Measurements from ENCODE around the gene ARMC10. TPM values are rescaled to one million over a fixed set of nuclear protein-coding genes. Genes with fewer than 3 reads are reported as not detected.
"Not testable (repeated sequence)": the region's sequence is repeated elsewhere in the genome, so short reads cannot be mapped to it uniquely, and the experiment has no call there.

Gene ARMC10
- total RNA-seq, 1 donor from 2014 or later = 24.9 TPM

GRCh38 chr7:103094102-103094501, 19.2 kb downstream of the ARMC10 start:
- Mint-ChIP-seq H3K4me1 (no peaks in the 10 kb centered on the region), H3K4me3 (no peak overlapping the region), H3K27ac (no peak overlapping the region), H3K9me3 (no peaks in the 10 kb centered on the region), H3K27me3 (no peaks in the 10 kb centered on the region), H3K36me3 (ENCODE audit: low read depth) (peaks cover 61% of the 10 kb centered on the region)
- no peak for TF ChIP-seq CTCF (IDR thresholded peaks at IDR 0.05)
- DNase-seq (no peak), ATAC-seq (ENCODE audit: low read depth) (no peak)
- intact Hi-C loops (cut with micrococcal nuclease) = no loop called here
- ChIA-PET CTCF (no interaction called here), POLR2A (no interaction called here)

GRCh38 chr7:103095558-103095957, 20.6 kb downstream of the ARMC10 start:
- CTCF ChIA-PET = interaction anchor here (0.5 kb wide), 1 partner anchor 9 kb away, joined by 3 read pairs; no protein-coding TSS in a partner anchor
- H3K36me3 Mint-ChIP-seq (ENCODE audit: low read depth) = peaks cover 56% of the 10 kb centered on the region
- H3K4me1 Mint-ChIP-seq; H3K27me3 Mint-ChIP-seq; H3K4me3 Mint-ChIP-seq; POLR2A ChIA-PET; intact Hi-C loops (cut with micrococcal nuclease); H3K9me3 Mint-ChIP-seq; ATAC-seq (ENCODE audit: low read depth); DNase-seq; H3K27ac Mint-ChIP-seq: not testable (repeated sequence)

- no peak for TF ChIP-seq CTCF (IDR thresholded peaks at IDR 0.05)
- H3K36me3 Mint-ChIP-seq (ENCODE audit: low read depth) = peaks cover 54% of the 10 kb centered on the region
- ChIA-PET CTCF (no interaction called here), POLR2A (no interaction called here)
- ATAC-seq (ENCODE audit: low read depth) = no peak
- no peak for DNase-seq
- no peaks in the 10 kb centered on the region for H3K9me3 Mint-ChIP-seq
- intact Hi-C loops (cut with micrococcal nuclease) = no loop called here
- no peaks in the 10 kb centered on the region for H3K4me1 Mint-ChIP-seq
- no peaks in the 10 kb centered on the region for H3K27me3 Mint-ChIP-seq
- H3K27ac Mint-ChIP-seq = no peak overlapping the region
- H3K4me3 Mint-ChIP-seq = no peak overlapping the region
Measured at GRCh38 chr7:103097041-103097440, 22.1 kb downstream of the ARMC10 start.

GRCh38 chr7:103100348-103100747, 25.4 kb downstream of the ARMC10 start:
- Mint-ChIP-seq H3K4me1 (no peaks in the 10 kb centered on the region), H3K9me3 (no peaks in the 10 kb centered on the region), H3K36me3 (ENCODE audit: low read depth) (peaks cover 54% of the 10 kb centered on the region), H3K27me3 (no peaks in the 10 kb centered on the region), H3K27ac (no peak overlapping the region), H3K4me3 (no peak overlapping the region)
- TF ChIP-seq CTCF (IDR thresholded peaks at IDR 0.05) = no peak
- DNase-seq = no peak
- no peak for ATAC-seq (ENCODE audit: low read depth)
- CTCF ChIA-PET = no interaction called here
- intact Hi-C loops (cut with micrococcal nuclease) = no loop called here
- POLR2A ChIA-PET = no interaction called here

- Mint-ChIP-seq H3K27me3 (no peaks in the 10 kb centered on the region), H3K9me3 (no peaks in the 10 kb centered on the region), H3K27ac (no peak overlapping the region), H3K4me3 (no peak overlapping the region), H3K4me1 (no peaks in the 10 kb centered on the region), H3K36me3 (ENCODE audit: low read depth) (peaks cover 48% of the 10 kb centered on the region)
- ChIA-PET CTCF (no interaction called here), POLR2A (no interaction called here)
- intact Hi-C loops (cut with micrococcal nuclease) = no loop called here
- no peak for TF ChIP-seq CTCF (IDR thresholded peaks at IDR 0.05)
- DNase-seq (no peak), ATAC-seq (ENCODE audit: low read depth) (no peak)
Measured at GRCh38 chr7:103101543-103101942, 26.6 kb downstream of the ARMC10 start.

GRCh38 chr7:103106005-103106702, 31.2 kb downstream of the ARMC10 start:
- Mint-ChIP-seq H3K27ac (no peak overlapping the region), H3K36me3 (ENCODE audit: low read depth) (peaks cover 65% of the 10 kb centered on the region), H3K9me3 (no peaks in the 10 kb centered on the region), H3K4me1 (peaks cover 3% of the 10 kb centered on the region), H3K4me3 (no peak overlapping the region), H3K27me3 (no peaks in the 10 kb centered on the region)
- no peak for TF ChIP-seq CTCF (IDR thresholded peaks at IDR 0.05)
- ATAC-seq (ENCODE audit: low read depth) (no peak), DNase-seq (no peak)
- ChIA-PET CTCF (no interaction called here), POLR2A (no interaction called here)
- intact Hi-C loops (cut with micrococcal nuclease) = no loop called here

- H3K4me3 Mint-ChIP-seq; intact Hi-C loops (cut with micrococcal nuclease); CTCF ChIA-PET; ATAC-seq (ENCODE audit: low read depth); H3K4me1 Mint-ChIP-seq; H3K27ac Mint-ChIP-seq; H3K27me3 Mint-ChIP-seq; DNase-seq; H3K9me3 Mint-ChIP-seq; POLR2A ChIA-PET: not testable (repeated sequence)
- peaks cover 65% of the 10 kb centered on the region for H3K36me3 Mint-ChIP-seq (ENCODE audit: low read depth)
Measured at GRCh38 chr7:103106703-103107070, 31.7 kb downstream of the ARMC10 start.
